Esophagus squamous epithelium (tissue), 5 donors: ENCODE data around the gene GDPD5. TPM values are rescaled to one million over a fixed set of nuclear protein-coding genes. Genes with fewer than 3 reads are reported as not detected.
"Not testable (repeated sequence)": the region's sequence is repeated elsewhere in the genome, so short reads cannot be mapped to it uniquely, and the experiment has no call there.

ENCODE experiments used
- DNase-seq: peaks from one replicate; lab custom pipeline; 2025; lab: John Stamatoyannopoulos, UW
- H3K27ac ChIP-seq, 4 donors: fragments of 200-600 bp; sonication (generic); one replicate each; pipeline ENCODE4 v1.5.1; 2016 to 2019; ENCODE audit warnings: mild to moderate bottlenecking in 1 of 4
- H3K27me3 ChIP-seq, 4 donors: fragments of 200-600 bp; sonication (generic); 1 replicate in 3 of 4; 2 replicates in 1 of 4; pipeline versions ENCODE4 v1.5.1 to v1.6.0; 2017 to 2021; ENCODE audit warnings: antibody characterized with exemption in 1 of 4
- H3K36me3 ChIP-seq, 3 donors: fragments of 200-600 bp; sonication (generic); one replicate each; pipeline ENCODE4 v1.5.1; 2016 to 2019
- H3K4me1 ChIP-seq, 3 donors: fragments of 200-600 bp; sonication (generic); one replicate each; pipeline ENCODE4 v1.5.1; 2017 to 2019
- H3K4me3 ChIP-seq, 4 donors: fragments of 200-600 bp; sonication (generic); 1 replicate in 3 of 4; 2 replicates in 1 of 4; pipeline ENCODE4 v1.5.1; 2016 to 2019; ENCODE audit warnings: mild to moderate bottlenecking in 2 of 4, moderate library complexity in 1 of 4
- H3K9me3 ChIP-seq, 3 donors: fragments of 200-600 bp; sonication (generic); one replicate each; pipeline ENCODE4 v1.5.1; 2016 to 2019
- POLR2A ChIP-seq, 4 donors: fragments of 450-650 bp; IDR thresholded peaks; one replicate each; pipeline ENCODE4 v1.6.1; 2017; ENCODE audit warnings: antibody characterized with exemption in 4 of 4, mild to moderate bottlenecking in 4 of 4, moderate library complexity in 3 of 4
- WGBS, 2 donors: methylation state at CpG; one replicate each; pipeline ENCODE4 v1.1.5; 2018; 5-methylcytosine and 5-hydroxymethylcytosine counted together
- intact Hi-C: fragments of 100-400 bp; cut with DNase I; formaldehyde crosslinking; loops from one replicate; pipeline ENCODE4 v1.15.0; 2022
- total RNA-seq, 4 donors: library from RNA; depleted of rRNA; stranded (reverse); fragments of >200 nt; gene quantifications; one replicate each; pipeline ENCODE4 v1.1.0, GENCODE V29; 2016
- TF ChIP-seq, protein P1 (sequence below), 6 experiments: fragments of 450-650 bp in 4 of 6; fragments of 200-600 bp in 2 of 6; sonication (generic) in 2 of 6; IDR thresholded peaks; one replicate each; pipeline ENCODE4 v1.5.1; 2016 to 2019; ENCODE audit warnings: antibody characterized with exemption in 6 of 6, mild to moderate bottlenecking in 4 of 6, moderate library complexity in 4 of 6
- donor health status: DM: yes; HTN: yes; CAD: no.

Gene GDPD5
- total RNA-seq, 4 donors from 2014 or later = 0.57 to 2.3 (median 1.6) TPM

DNA sequence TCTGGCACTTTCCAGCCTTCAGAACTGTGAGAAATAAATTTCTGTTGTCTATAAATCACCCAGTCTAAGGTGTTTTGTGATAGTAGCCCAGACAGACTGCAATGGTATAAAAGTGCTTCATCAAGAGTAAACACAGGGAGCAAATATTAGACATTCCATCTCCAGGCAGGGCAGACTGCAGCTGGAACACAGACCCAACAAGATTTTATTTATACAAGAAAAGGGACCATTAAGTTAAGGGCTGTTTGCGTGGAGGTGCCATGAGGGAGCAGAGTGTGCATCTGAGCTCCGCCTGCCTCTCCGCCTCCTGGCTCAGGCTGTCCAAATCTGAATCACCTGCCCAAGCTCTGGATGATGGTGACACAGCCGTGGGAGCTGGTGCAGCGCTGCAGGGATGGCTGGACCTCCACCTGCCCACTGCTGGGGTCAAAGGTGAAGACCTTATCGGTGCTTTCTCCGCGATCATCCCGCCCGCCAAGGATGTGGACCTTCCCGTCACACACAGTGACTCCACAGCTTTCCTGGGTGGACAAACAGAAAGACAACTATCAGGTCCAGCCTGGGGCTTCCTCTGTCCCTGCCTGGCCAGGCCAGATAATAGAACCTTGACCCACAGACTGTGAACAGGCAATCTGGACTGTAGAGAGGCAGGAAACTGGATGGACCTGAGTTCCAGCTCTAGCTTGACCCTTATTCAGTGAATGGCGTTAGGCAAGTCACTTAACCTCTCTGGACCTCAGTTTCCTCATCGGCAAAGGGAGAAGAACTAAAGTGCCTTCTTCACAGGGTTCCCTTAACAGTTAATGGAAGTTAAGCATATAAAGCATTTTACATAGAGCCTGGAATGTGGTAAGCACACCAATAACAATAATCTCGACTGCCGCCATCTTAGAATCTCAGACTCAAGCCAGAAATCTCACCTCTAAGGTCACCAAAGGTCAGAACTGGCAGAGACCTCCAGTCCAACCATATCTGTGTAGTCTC, 103.2 kb downstream of the GDPD5 start:
- DNase-seq = no peak
- H3K27ac ChIP-seq = no peak overlapping the region
- H3K36me3 ChIP-seq = peaks cover 0 to 32% (median 0%) of the 10 kb centered on the region in 3 donors
- 82 to 87% methylated on average over 9 to 13 of the region's 15 CpGs for WGBS, 2 donors
- H3K4me1 ChIP-seq = peaks cover 0 to 5% (median 4%) of the 10 kb centered on the region in 3 donors
- no peak for TF ChIP-seq POLR2A (IDR thresholded peaks at IDR 0.05)
- TF ChIP-seq, protein P1, sequence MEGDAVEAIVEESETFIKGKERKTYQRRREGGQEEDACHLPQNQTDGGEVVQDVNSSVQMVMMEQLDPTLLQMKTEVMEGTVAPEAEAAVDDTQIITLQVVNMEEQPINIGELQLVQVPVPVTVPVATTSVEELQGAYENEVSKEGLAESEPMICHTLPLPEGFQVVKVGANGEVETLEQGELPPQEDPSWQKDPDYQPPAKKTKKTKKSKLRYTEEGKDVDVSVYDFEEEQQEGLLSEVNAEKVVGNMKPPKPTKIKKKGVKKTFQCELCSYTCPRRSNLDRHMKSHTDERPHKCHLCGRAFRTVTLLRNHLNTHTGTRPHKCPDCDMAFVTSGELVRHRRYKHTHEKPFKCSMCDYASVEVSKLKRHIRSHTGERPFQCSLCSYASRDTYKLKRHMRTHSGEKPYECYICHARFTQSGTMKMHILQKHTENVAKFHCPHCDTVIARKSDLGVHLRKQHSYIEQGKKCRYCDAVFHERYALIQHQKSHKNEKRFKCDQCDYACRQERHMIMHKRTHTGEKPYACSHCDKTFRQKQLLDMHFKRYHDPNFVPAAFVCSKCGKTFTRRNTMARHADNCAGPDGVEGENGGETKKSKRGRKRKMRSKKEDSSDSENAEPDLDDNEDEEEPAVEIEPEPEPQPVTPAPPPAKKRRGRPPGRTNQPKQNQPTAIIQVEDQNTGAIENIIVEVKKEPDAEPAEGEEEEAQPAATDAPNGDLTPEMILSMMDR (IDR thresholded peaks at IDR 0.05) = no peak
- no peaks in the 10 kb centered on the region for H3K9me3 ChIP-seq
- no peaks in the 10 kb centered on the region for H3K27me3 ChIP-seq
- intact Hi-C loops = no loop called here
- H3K4me3 ChIP-seq = no peak overlapping the region

GRCh38 chr11:75421902-75422247, 103.9 kb downstream of the GDPD5 start:
- 60 to 67% methylated on average over 2 of the region's 2 CpGs for WGBS, 2 donors
- H3K36me3 ChIP-seq = peaks cover 0 to 38% (median 0%) of the 10 kb centered on the region in 3 donors
- H3K4me3 ChIP-seq = no peak overlapping the region
- H3K9me3 ChIP-seq = no peaks in the 10 kb centered on the region
- H3K27ac ChIP-seq = no peak overlapping the region
- TF ChIP-seq, protein P1 (IDR thresholded peaks at IDR 0.05) = no peak
- TF ChIP-seq POLR2A (IDR thresholded peaks at IDR 0.05) = no peak
- peaks cover 0 to 5% (median 4%) of the 10 kb centered on the region in 3 donors for H3K4me1 ChIP-seq
- DNase-seq = no peak
- H3K27me3 ChIP-seq = no peaks in the 10 kb centered on the region
- intact Hi-C loops = no loop called here

DNA sequence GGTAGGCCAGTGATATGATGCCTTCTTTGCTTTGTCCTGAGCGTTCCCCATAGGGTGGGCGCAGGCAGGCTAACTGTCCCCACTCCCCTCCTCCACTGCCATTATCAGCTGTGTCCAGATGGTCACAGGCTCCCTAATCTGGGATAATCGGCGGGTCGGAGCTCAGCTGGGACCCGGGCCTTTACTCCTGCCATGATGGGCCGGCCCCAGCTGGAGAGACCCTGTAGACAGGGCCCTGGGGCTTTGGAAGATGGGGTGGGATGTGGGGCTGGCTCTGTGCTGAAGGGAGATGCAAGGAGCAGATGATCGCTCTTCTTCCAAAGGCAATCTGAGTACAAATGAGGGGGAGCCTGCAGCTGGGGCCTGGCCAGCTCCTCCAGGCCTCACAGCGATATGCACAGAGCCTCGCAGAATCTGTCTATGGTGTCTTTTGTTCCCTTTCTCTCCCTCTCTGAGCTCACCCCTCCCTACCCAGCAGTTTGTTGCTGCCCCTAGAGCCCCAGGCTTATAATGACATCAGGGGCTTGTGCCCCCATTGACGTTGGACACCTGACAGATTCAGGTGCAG, 104.6 kb downstream of the GDPD5 start:
- Histone ChIP-seq H3K27ac (no peak overlapping the region), H3K9me3 (no peaks in the 10 kb centered on the region), H3K4me3 (no peak overlapping the region), H3K4me1 (peaks cover 0 to 5% (median 4%) of the 10 kb centered on the region in 3 donors), H3K36me3 (peaks cover 0 to 40% (median 0%) of the 10 kb centered on the region in 3 donors), H3K27me3 (no peaks in the 10 kb centered on the region)
- intact Hi-C loops = no loop called here
- 81 to 89% methylated on average over 3 to 4 of the region's 11 CpGs for WGBS, 2 donors
- no peak for TF ChIP-seq POLR2A (IDR thresholded peaks at IDR 0.05)
- no peak for DNase-seq

GRCh38 chr11:75420224-75421034, 105.3 kb downstream of the GDPD5 start:
- Histone ChIP-seq H3K27me3 (no peaks in the 10 kb centered on the region), H3K9me3 (no peaks in the 10 kb centered on the region), H3K4me3 (no peak overlapping the region), H3K4me1 (peaks cover 0 to 5% (median 4%) of the 10 kb centered on the region in 3 donors), H3K27ac (no peak overlapping the region), H3K36me3 (peaks cover 0 to 45% (median 0%) of the 10 kb centered on the region in 3 donors)
- TF ChIP-seq, protein P1 (IDR thresholded peaks at IDR 0.05) = no peak
- no peak for TF ChIP-seq POLR2A (IDR thresholded peaks at IDR 0.05)
- intact Hi-C loops = no loop called here
- whole genome bisulfite sequencing, 2 donors = 86% methylated on average over 10 to 11 of the region's 14 CpGs
- no peak for DNase-seq

GRCh38 chr11:75413864-75414263, 111.9 kb downstream of the GDPD5 start:
- Histone ChIP-seq H3K36me3 (peaks cover 3 to 73% (median 6%) of the 10 kb centered on the region in 3 donors), H3K27me3 (no peaks in the 10 kb centered on the region), H3K27ac (no peak overlapping the region), H3K4me3 (no peak overlapping the region), H3K9me3 (no peaks in the 10 kb centered on the region), H3K4me1 (peaks cover 0 to 4% (median 4%) of the 10 kb centered on the region in 3 donors)
- TF ChIP-seq, protein P1 (IDR thresholded peaks at IDR 0.05) = no peak
- TF ChIP-seq POLR2A (IDR thresholded peaks at IDR 0.05) = no peak
- intact Hi-C loops = no loop called here
- DNase-seq = no peak
- 79% methylated on average over 2 of the region's 2 CpGs for WGBS, 2 donors

DNA sequence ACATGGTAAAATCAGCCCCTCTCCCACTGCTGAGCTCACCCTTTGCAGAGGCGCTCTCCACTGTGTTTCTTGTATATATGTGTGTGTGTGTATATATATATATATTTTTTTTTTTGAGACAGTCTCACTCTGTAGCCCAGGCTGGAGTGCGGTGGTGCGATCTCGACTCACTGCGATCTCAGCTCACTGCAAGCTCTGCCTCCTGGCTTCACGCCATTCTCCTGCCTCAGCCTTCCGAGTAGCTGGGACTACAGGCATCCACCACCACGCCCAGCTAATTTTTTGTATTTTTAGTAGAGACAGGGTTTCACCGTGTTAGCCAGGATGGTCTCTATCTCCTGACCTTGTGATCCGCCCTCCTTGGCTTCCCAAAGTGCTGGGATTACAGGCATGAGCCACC, 112.6 kb downstream of the GDPD5 start:
- H3K9me3 ChIP-seq, H3K27me3 ChIP-seq, H3K27ac ChIP-seq, DNase-seq, intact Hi-C loops, H3K4me1 ChIP-seq, H3K4me3 ChIP-seq: not testable (repeated sequence)
- peaks cover 3 to 80% (median 6%) of the 10 kb centered on the region in 3 donors for H3K36me3 ChIP-seq
- WGBS, 2 donors = 82 to 85% methylated on average over 9 to 10 of the region's 10 CpGs

DNA sequence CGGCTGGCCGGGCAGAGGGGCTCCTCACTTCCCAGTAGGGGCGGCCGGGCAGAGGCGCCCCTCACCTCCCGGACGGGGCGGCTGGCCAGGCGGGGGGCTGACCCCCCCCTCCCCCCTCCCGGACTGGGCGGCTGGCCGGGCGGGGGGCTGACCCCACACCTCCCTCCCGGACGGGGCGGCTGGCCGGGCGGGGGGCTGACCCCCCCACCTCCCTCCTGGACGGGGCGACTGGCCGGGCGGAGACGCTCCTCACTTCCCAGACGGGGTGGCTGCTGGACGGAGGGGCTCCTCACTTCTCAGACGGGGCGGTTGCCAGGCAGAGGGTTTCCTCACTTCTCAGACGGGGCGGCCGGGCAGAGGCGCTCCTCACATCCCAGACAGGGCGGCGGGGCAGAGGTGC, 115.8 kb downstream of the GDPD5 start:
- H3K36me3 ChIP-seq = peaks cover 8 to 88% (median 12%) of the 10 kb centered on the region in 3 donors
- DNase-seq, H3K9me3 ChIP-seq, H3K4me1 ChIP-seq, H3K27ac ChIP-seq, intact Hi-C loops, H3K27me3 ChIP-seq, H3K4me3 ChIP-seq: not testable (repeated sequence)
- WGBS, 2 donors = no CpG with 5 or more reads among the region's 33 CpGs
